Naive thymus-derived CD8-positive, alpha-beta T cell (primary cell): Measurements from ENCODE around the gene MTA2. TPM values are rescaled to one million over a fixed set of nuclear protein-coding genes. Genes with fewer than 3 reads are reported as not detected.
"Not testable (repeated sequence)": the region's sequence is repeated elsewhere in the genome, so short reads cannot be mapped to it uniquely, and the experiment has no call there.

ENCODE experiments used
- ATAC-seq, 2 donors: fragments of 150-1000 bp; cut with Tn5 transposase in 1 of 2; sonication (Bioruptor Pico), chemical (Tn5 transposase) in 1 of 2; 1 replicate in 1 of 2; 2 replicates in 1 of 2; pipeline ENCODE4 v1.10.0; 2021; ENCODE audit warnings: mild to moderate bottlenecking in 2 of 2, moderate library complexity in 2 of 2
- POLR2A ChIA-PET: fragments of 350-600 bp; sonication (Branson Sonifier 250); formaldehyde crosslinking; loops from one replicate; lab custom pipeline; 2021; ENCODE audit warnings: antibody characterized with exemption; lab: Charles Lee
- DNase-seq, 10 donors: peaks; one replicate each; pipeline versions ENCODE4 v3.0.0 to v3.0.0-alpha.2; 2020 to 2022
- H3K27ac Mint-ChIP-seq, 10 donors: one replicate each; pipeline ENCODE4 v1.8.0; 2020 to 2022; ENCODE audit warnings: mild to moderate bottlenecking in 10 of 10, mixed read lengths in 10 of 10, moderate library complexity in 4 of 10, inconsistent platforms in 1 of 10
- H3K27me3 Mint-ChIP-seq, 5 donors: one replicate each; pipeline ENCODE4 v1.8.0; 2021 to 2022; ENCODE audit warnings: mixed read lengths in 5 of 5
- H3K36me3 Mint-ChIP-seq, 3 donors: one replicate each; pipeline ENCODE4 v1.8.0; 2020 to 2022; ENCODE audit warnings: mixed read lengths in 3 of 3, mild to moderate bottlenecking in 2 of 3, inconsistent platforms in 1 of 3
- H3K4me1 Mint-ChIP-seq, 4 donors: one replicate each; pipeline ENCODE4 v1.8.0; 2021 to 2022; ENCODE audit warnings: mixed read lengths in 4 of 4
- H3K4me3 Mint-ChIP-seq, 10 donors: one replicate each; pipeline ENCODE4 v1.8.0; 2020 to 2022; ENCODE audit warnings: mild to moderate bottlenecking in 10 of 10, mixed read lengths in 10 of 10, moderate library complexity in 6 of 10, inconsistent platforms in 1 of 10
- H3K9me3 Mint-ChIP-seq, 9 donors: one replicate each; pipeline ENCODE4 v1.8.0; 2020 to 2022; ENCODE audit warnings: mixed read lengths in 9 of 9, mild to moderate bottlenecking in 3 of 9, inconsistent platforms in 1 of 9, moderate library complexity in 1 of 9
- polyA plus RNA-seq, 3 donors: library from polyadenylated mRNA; unstranded; fragments of 300-500 nt; fragmentation: Illumina TruSeq; gene quantifications; one replicate each; pipeline ENCODE4 v1.2.3, GENCODE V29; 2021
- total RNA-seq, 8 experiments: library from RNA in 2 of 8; stranded (reverse) in 2 of 8; gene quantifications; one replicate each; pipeline ENCODE4 v1.2.3 and lab custom pipeline; 2021 to 2026

Gene MTA2
- total and polyA plus RNA-seq, 5 experiments from 2014 or later = 15.8 to 178 (median 32.6) TPM

- Mint-ChIP-seq H3K27ac (peak overlapping the region; percentile 90 to 99 (median 98)), H3K4me1 (peaks cover 41 to 58% (median 51%) of the 10 kb centered on the region in 4 donors), H3K4me3 (peak overlapping the region; percentile 93 to 99 (median 97)), H3K36me3 (peaks cover 0 to 68% (median 10%) of the 10 kb centered on the region in 3 donors), H3K9me3 (no peaks in the 10 kb centered on the region), H3K27me3 (no peaks in the 10 kb centered on the region)
- peak; percentile 16 to 20 for ATAC-seq
- POLR2A ChIA-PET = interaction anchor here (0.6 to 7.5 kb wide), 35 partner anchors 12 to 307 kb away, joined by 3 to 104 read pairs (median 6); partner anchors contain the start of genes B3GAT3, C11orf98, CSKMT and HNRNPUL2
- DNase-seq = no peak
These were observed 27.1 kb downstream of the MTA2 start for GRCh38 chr11:62574363-62575071.

DNA sequence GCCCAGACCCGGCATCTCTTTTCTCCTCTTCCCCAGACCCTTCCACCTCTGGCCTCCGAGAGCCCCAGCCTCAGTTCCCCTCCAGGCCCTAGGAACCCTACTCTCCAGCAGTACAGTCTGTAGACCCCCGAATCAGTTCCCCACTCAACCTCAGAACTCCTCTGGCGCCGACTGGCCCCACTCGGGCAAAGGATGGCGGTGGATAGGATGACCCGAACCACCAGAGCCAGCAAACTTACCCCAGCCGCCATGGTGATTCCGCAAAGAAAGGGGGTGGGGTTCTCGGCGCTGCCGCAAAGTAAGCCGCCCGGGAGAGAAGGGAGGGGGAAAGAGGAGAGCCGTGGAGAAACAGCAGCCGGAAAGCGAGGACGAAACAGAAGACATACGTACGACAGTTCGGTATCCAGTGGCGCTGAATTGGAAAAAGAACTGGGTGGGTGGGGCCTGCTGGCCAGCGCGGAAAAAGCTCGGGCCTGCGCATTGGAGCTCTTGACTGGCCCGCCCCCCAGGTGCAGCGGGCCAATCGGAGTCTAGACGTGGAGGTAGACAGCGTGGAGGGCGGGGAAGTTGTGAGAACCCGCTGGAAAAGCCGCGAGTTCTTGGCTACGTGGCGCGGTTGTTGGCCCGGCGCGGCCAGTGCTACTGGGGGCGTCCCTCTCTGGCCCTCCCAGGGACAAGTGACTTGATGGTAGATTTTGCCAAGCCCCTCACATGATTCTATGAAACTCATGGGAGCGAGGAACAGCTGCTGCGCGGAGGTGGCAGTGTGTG, 27.9 kb downstream of the MTA2 start, which contains the start of gene EEF1G:
Gene EEF1G, minus strand, starts transcription at position 300 of the 771 bp plus-strand sequence. Its CDS starts 49 bp downstream, at position 251.
- ATAC-seq (peak; percentile 91 to 92), DNase-seq (peak; percentile 94 to 100 (median 98))
- Mint-ChIP-seq H3K27me3 (no peaks in the 10 kb centered on the region), H3K36me3 (peaks cover 0 to 73% (median 10%) of the 10 kb centered on the region in 3 donors), H3K9me3 (no peaks in the 10 kb centered on the region), H3K4me3 (peak within 1 kb of the TSS; percentile 93 to 99 (median 97)), H3K27ac (peak within 1 kb of the TSS; percentile 90 to 99 (median 98)), H3K4me1 (peaks cover 41 to 59% (median 53%) of the 10 kb centered on the region in 4 donors)
- POLR2A ChIA-PET = interaction anchor here (0.6 to 7.5 kb wide), 34 partner anchors 12 to 307 kb away, joined by 3 to 104 read pairs (median 6); partner anchors contain the start of genes B3GAT3, C11orf98, CSKMT and HNRNPUL2

DNA sequence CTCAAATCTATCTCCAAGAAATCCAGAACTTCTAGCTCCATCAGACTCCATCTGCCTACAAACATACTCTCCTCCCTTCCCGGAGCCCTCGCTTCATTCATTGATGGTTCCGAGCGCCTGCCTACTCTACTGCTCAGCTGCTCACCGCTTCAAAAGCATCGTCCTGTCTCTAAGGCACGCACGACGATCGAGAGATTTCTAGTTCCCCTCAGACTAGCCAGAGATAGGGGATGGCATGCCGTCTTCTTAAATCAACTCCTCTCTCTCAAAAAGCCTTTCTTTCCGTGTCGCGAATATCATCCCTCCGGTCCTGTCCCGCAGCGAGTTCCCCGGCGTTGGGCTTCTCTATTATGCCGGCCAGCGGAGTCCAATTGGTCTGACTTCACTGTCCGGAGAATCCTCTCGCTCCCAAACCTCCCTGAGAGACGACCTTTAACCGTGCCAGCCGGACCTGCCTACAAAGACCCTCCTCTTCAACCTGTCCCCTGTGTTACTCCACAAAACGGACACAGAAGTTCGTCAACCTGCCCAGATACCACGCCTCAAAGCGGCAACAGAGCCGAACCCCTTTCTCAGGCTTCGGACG, 28.6 kb downstream of the MTA2 start:
- peak; percentile 19 to 20 for ATAC-seq
- Mint-ChIP-seq H3K4me3 (peak overlapping the region; percentile 93 to 99 (median 97)), H3K27ac (peak overlapping the region; percentile 90 to 99 (median 98)), H3K4me1 (peaks cover 41 to 59% (median 56%) of the 10 kb centered on the region in 4 donors), H3K27me3 (no peaks in the 10 kb centered on the region), H3K9me3 (no peaks in the 10 kb centered on the region), H3K36me3 (peaks cover 0 to 71% (median 10%) of the 10 kb centered on the region in 3 donors)
- POLR2A ChIA-PET = interaction anchor here (0.5 to 7.5 kb wide), 35 partner anchors 12 to 308 kb away, joined by 3 to 104 read pairs (median 6); partner anchors contain the start of genes B3GAT3, C11orf98, CSKMT and HNRNPUL2
- peak in 3 of 10 donors; percentile 40 to 46 (median 45) for DNase-seq

DNA sequence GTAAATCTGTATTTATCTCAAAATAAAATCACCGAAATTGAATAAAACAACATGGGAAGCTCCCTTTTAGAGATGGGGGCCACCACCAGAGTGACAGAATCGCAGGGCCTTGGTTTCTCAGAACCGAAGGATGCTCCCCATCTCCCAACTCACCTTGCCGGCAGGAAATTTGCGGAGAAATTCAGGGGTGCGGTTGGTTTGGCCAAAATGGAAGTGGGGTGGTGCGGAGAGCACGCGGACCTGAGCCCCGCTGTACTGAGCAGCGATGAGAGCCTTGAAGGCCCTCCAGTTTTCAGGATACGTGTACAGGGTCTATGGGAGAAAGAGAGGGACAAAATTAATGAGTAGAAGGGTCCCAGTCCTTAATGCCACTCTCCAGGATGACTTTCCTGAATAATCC, 29.2 kb downstream of the MTA2 start:
- ATAC-seq (no peak), DNase-seq (no peak)
- no peaks in the 10 kb centered on the region for H3K9me3 Mint-ChIP-seq
- H3K4me3 Mint-ChIP-seq = peak overlapping the region; percentile 93 to 99 (median 97)
- peaks cover 41 to 61% (median 56%) of the 10 kb centered on the region in 4 donors for H3K4me1 Mint-ChIP-seq
- H3K36me3 Mint-ChIP-seq = peaks cover 0 to 70% (median 10%) of the 10 kb centered on the region in 3 donors
- POLR2A ChIA-PET = interaction anchor here (0.5 to 7.5 kb wide), 9 partner anchors 13 to 283 kb away, joined by 3 to 104 read pairs (median 6); partner anchors contain the start of genes HNRNPUL2, MTA2, TTC9C and TUT1
- peak overlapping the region; percentile 90 to 99 (median 98) for H3K27ac Mint-ChIP-seq
- no peaks in the 10 kb centered on the region for H3K27me3 Mint-ChIP-seq

DNA sequence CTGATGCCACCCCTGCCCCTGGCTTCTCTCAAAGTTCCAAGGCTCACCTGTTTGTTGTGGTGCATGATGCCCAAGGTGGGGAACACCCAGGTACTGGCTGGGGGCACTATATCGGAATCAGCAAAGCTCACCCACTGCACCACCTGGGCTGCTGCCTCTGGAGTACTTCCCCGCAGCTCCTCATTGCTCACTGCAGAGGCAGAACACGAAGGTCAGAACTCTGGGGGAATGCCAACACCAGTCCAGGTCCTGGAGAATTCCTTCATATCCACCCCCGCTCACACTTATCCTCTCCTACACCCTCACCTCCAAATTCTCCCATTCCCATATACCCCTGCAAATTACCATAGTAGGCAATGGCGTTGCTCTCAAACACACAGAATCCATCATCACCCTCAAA, 30.2 kb downstream of the MTA2 start:
- POLR2A ChIA-PET = interaction anchor here (1.0 to 3.5 kb wide), 5 partner anchors 12 to 123 kb away, joined by 3 to 30 read pairs (median 3); partner anchors contain the start of gene TUT1
- not testable (repeated sequence) for H3K27me3 Mint-ChIP-seq, H3K9me3 Mint-ChIP-seq, DNase-seq, ATAC-seq
- Mint-ChIP-seq H3K4me1 (peaks cover 44 to 70% (median 61%) of the 10 kb centered on the region in 4 donors), H3K36me3 (peaks cover under 1 to 73% (median 10%) of the 10 kb centered on the region in 3 donors), H3K4me3 (peak overlapping the region in 7 of 10 donors; percentile 27 to 99 (median 54)), H3K27ac (peak overlapping the region in 9 of 10 donors; percentile 16 to 99 (median 87))

- not testable (repeated sequence) for DNase-seq, H3K27me3 Mint-ChIP-seq, H3K9me3 Mint-ChIP-seq, ATAC-seq
- Mint-ChIP-seq H3K4me1 (peaks cover 48 to 74% (median 65%) of the 10 kb centered on the region in 4 donors), H3K27ac (peak overlapping the region; percentile 16 to 98 (median 81)), H3K36me3 (peaks cover 5 to 75% (median 10%) of the 10 kb centered on the region in 3 donors), H3K4me3 (peak overlapping the region in 8 of 10 donors; percentile 20 to 99 (median 36))
- POLR2A ChIA-PET = interaction anchor here (1.0 to 3.5 kb wide), 5 partner anchors 11 to 124 kb away, joined by 3 to 30 read pairs (median 3); partner anchors contain the start of gene TUT1
These were observed 30.8 kb downstream of the MTA2 start for GRCh38 chr11:62570903-62571302.

GRCh38 chr11:62569611-62570010, 32.1 kb downstream of the MTA2 start:
- Mint-ChIP-seq H3K4me1 (peaks cover 41 to 67% (median 59%) of the 10 kb centered on the region in 4 donors), H3K27ac (peak overlapping the region in 5 of 10 donors; percentile 5 to 98 (median 37)), H3K27me3 (no peaks in the 10 kb centered on the region), H3K4me3 (no peak overlapping the region), H3K36me3 (peaks cover 5 to 84% (median 15%) of the 10 kb centered on the region in 3 donors), H3K9me3 (no peaks in the 10 kb centered on the region)
- POLR2A ChIA-PET = interaction anchor here (0.6 to 2.3 kb wide), 7 partner anchors 8 to 48 kb away, joined by 3 to 10 read pairs (median 4); partner anchors contain the start of genes ROM1 and TUT1
- ATAC-seq (no peak), DNase-seq (no peak)

- H3K4me3 Mint-ChIP-seq = no peak overlapping the region
- peaks cover 5 to 92% (median 15%) of the 10 kb centered on the region in 3 donors for H3K36me3 Mint-ChIP-seq
- H3K4me1 Mint-ChIP-seq = peaks cover 25 to 49% (median 45%) of the 10 kb centered on the region in 4 donors
- no peak for ATAC-seq
- no peaks in the 10 kb centered on the region for H3K27me3 Mint-ChIP-seq
- POLR2A ChIA-PET = interaction anchor here (0.6 to 1.0 kb wide), 3 partner anchors 15 to 219 kb away, joined by 3 to 5 read pairs (median 5); no protein-coding TSS in a partner anchor
- no peaks in the 10 kb centered on the region for H3K9me3 Mint-ChIP-seq
- H3K27ac Mint-ChIP-seq = peak overlapping the region; percentile 31 to 79 (median 66)
- DNase-seq = no peak
These were observed 34.5 kb downstream of the MTA2 start for GRCh38 chr11:62567018-62567633.

DNA sequence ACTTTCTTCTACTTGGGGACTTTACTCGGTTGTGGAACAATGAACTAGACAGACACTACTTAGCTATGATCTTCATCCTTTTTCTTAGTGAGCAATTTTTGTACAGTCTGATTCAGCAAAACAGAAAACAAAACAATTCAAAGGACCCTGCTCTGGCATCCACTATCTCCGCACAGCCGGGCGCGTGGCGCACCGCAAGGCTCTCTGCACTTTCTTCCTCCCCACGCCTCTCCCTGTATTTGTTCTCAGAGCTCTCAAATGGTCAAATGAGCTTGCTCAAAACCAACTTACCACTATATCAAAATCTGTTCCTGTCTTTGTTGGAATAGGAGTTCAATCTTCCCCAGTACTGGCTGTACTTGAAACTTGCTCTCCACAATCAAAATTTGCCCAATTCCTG, 35.4 kb downstream of the MTA2 start:
- peaks cover 22 to 46% (median 41%) of the 10 kb centered on the region in 4 donors for H3K4me1 Mint-ChIP-seq
- DNase-seq (no peak), ATAC-seq (no peak)
- no peaks in the 10 kb centered on the region for H3K9me3 Mint-ChIP-seq
- H3K4me3 Mint-ChIP-seq = peak overlapping the region in 1 of 10 donors; percentile 26
- peak overlapping the region in 7 of 10 donors; percentile 25 to 72 (median 49) for H3K27ac Mint-ChIP-seq
- no peaks in the 10 kb centered on the region for H3K27me3 Mint-ChIP-seq
- POLR2A ChIA-PET = no interaction called here
- H3K36me3 Mint-ChIP-seq = peaks cover 5 to 92% (median 11%) of the 10 kb centered on the region in 3 donors

- no peak for ATAC-seq
- DNase-seq = no peak
- POLR2A ChIA-PET = interaction anchor here (0.6 to 0.9 kb wide), 2 partner anchors 13 to 1705 kb away, joined by 3 read pairs; no protein-coding TSS in a partner anchor
- no peaks in the 10 kb centered on the region for H3K9me3 Mint-ChIP-seq
- H3K36me3 Mint-ChIP-seq = peaks cover 5 to 89% (median 5%) of the 10 kb centered on the region in 3 donors
- no peak overlapping the region for H3K4me3 Mint-ChIP-seq
- H3K4me1 Mint-ChIP-seq = peaks cover 20 to 46% (median 40%) of the 10 kb centered on the region in 4 donors
- H3K27me3 Mint-ChIP-seq = no peaks in the 10 kb centered on the region
- H3K27ac Mint-ChIP-seq = peak overlapping the region in 8 of 10 donors; percentile 24 to 82 (median 43)
These were observed 36.4 kb downstream of the MTA2 start for GRCh38 chr11:62565100-62565802.
